Adipose tissue (tissue), 3 donors: ENCODE results near the gene ZSCAN5B. TPM values are rescaled to one million over a fixed set of nuclear protein-coding genes. Genes with fewer than 3 reads are reported as not detected.
"Not testable (repeated sequence)": the region's sequence is repeated elsewhere in the genome, so short reads cannot be mapped to it uniquely, and the experiment has no call there.

Experiments used
- H3K27ac ChIP-seq: one replicate; pipeline ENCODE4 v1.5.1; 2013; ENCODE audit warnings: low read depth, low read length
- WGBS, 3 donors: extraction: QIAGEN DNeasy Blood & Tissue Kit; methylation state at CpG; one replicate each; pipeline ENCODE4 v1.1.7; 2013; 5-methylcytosine and 5-hydroxymethylcytosine counted together
- polyA plus RNA-seq, 3 donors: library from polyadenylated mRNA; stranded (reverse); fragments of 200-250 nt; gene quantifications; one replicate each; pipeline ENCODE4 v1.2.3, GENCODE V29; 2013
- donor health status: healthy with polysubstance abuse.
- donor health status: Bipolar disorder and iron deficiency.
- donor health status: healthy.

Gene ZSCAN5B
- polyA plus RNA-seq, 3 donors: 0.04 TPM; not detected in 2

GRCh38 chr19:56177564-56178243 lies 19.9 kb downstream of the ZSCAN5B start:
- WGBS, 3 donors: 49 to 70% (median 60%) methylated on average over 11 of the region's 11 CpGs
- no peak overlapping the region for H3K27ac ChIP-seq

GRCh38 chr19:56176881-56177280 lies 20.7 kb downstream of the ZSCAN5B start:
- 69 to 80% (median 74%) methylated on average over 18 of the region's 18 CpGs for WGBS, 3 donors
- H3K27ac ChIP-seq: no peak overlapping the region

- WGBS, 3 donors: 60 to 83% (median 83%) methylated on average over 4 to 9 of the region's 11 CpGs
- not testable (repeated sequence) for H3K27ac ChIP-seq
Observed at GRCh38 chr19:56176310-56176709, 21.3 kb downstream of the ZSCAN5B start.

GRCh38 chr19:56175861-56176307 lies 21.7 kb downstream of the ZSCAN5B start, which contains the start of gene GALP:
GALP (plus strand) TSS chr19:56176008; CDS start chr19:56177109, 1,101 bp downstream.
- not testable (repeated sequence) for H3K27ac ChIP-seq
- WGBS, 3 donors: 42 to 67% (median 46%) methylated on average over 12 to 15 of the region's 15 CpGs

GRCh38 chr19:56174550-56174949 lies 23.0 kb downstream of the ZSCAN5B start:
- no peak overlapping the region for H3K27ac ChIP-seq
- WGBS, 3 donors: 38 to 47% (median 46%) methylated on average over 11 of the region's 11 CpGs

- WGBS, 3 donors: 19 to 27% (median 19%) methylated on average over 6 to 9 of the region's 9 CpGs
Observed at GRCh38 chr19:56174086-56174485, 23.5 kb downstream of the ZSCAN5B start.

GRCh38 chr19:56170261-56170660 lies 27.3 kb downstream of the ZSCAN5B start:
- no peak overlapping the region for H3K27ac ChIP-seq
- 34 to 58% (median 54%) methylated on average over 14 of the region's 14 CpGs for WGBS, 3 donors

More at GRCh38 chr19:56174086-56174485, 23.5 kb downstream of the ZSCAN5B start:
- H3K27ac ChIP-seq: no peak overlapping the region

- H3K27ac ChIP-seq: no peak overlapping the region
- 46 to 49% (median 46%) methylated on average over 7 of the region's 7 CpGs for WGBS, 3 donors
Observed at GRCh38 chr19:56167064-56167578, 30.5 kb downstream of the ZSCAN5B start.

GRCh38 chr19:56163097-56163496 lies 34.5 kb downstream of the ZSCAN5B start:
- WGBS, 3 donors: 85 to 95% (median 87%) methylated on average over 13 of the region's 13 CpGs

GRCh38 chr19:56162258-56162657 lies 35.3 kb downstream of the ZSCAN5B start:
- WGBS, 3 donors: 45 to 62% (median 48%) methylated on average over 9 of the region's 9 CpGs
- no peak overlapping the region for H3K27ac ChIP-seq

More at GRCh38 chr19:56163097-56163496, 34.5 kb downstream of the ZSCAN5B start:
- no peak overlapping the region for H3K27ac ChIP-seq

- no peak overlapping the region for H3K27ac ChIP-seq
- 91 to 93% (median 92%) methylated on average over 11 of the region's 11 CpGs for WGBS, 3 donors
Observed at GRCh38 chr19:56161534-56161933, 36.0 kb downstream of the ZSCAN5B start.

GRCh38 chr19:56159622-56160271 lies 37.8 kb downstream of the ZSCAN5B start:
- H3K27ac ChIP-seq: no peak overlapping the region
- WGBS, 3 donors: 96 to 98% (median 97%) methylated on average over 53 to 69 of the region's 69 CpGs

GRCh38 chr19:56159009-56159559 lies 38.5 kb downstream of the ZSCAN5B start:
- WGBS, 3 donors: 90 to 95% (median 94%) methylated on average over 9 of the region's 9 CpGs
- no peak overlapping the region for H3K27ac ChIP-seq

GRCh38 chr19:56158170-56158757 lies 39.3 kb downstream of the ZSCAN5B start:
- 92 to 94% (median 93%) methylated on average over 16 of the region's 16 CpGs for WGBS, 3 donors
- H3K27ac ChIP-seq: no peak overlapping the region

- 51 to 78% (median 68%) methylated on average over 11 of the region's 11 CpGs for WGBS, 3 donors
- no peak overlapping the region for H3K27ac ChIP-seq
Observed at GRCh38 chr19:56156768-56157167, 40.8 kb downstream of the ZSCAN5B start.

- no peak overlapping the region for H3K27ac ChIP-seq
- WGBS, 3 donors: 54 to 75% (median 70%) methylated on average over 17 of the region's 17 CpGs
Observed at GRCh38 chr19:56155124-56155687, 42.4 kb downstream of the ZSCAN5B start.

GRCh38 chr19:56153507-56153906 lies 44.1 kb downstream of the ZSCAN5B start:
- no peak overlapping the region for H3K27ac ChIP-seq
- 16 to 42% (median 41%) methylated on average over 6 of the region's 6 CpGs for WGBS, 3 donors

GRCh38 chr19:56152644-56153043 lies 44.9 kb downstream of the ZSCAN5B start:
- WGBS, 3 donors: 58 to 86% (median 81%) methylated on average over 2 of the region's 2 CpGs
- no peak overlapping the region for H3K27ac ChIP-seq
